Uterus (tissue), 4 donors: ENCODE results near the gene RNF26. TPM values are rescaled to one million over a fixed set of nuclear protein-coding genes. Genes with fewer than 3 reads are reported as not detected.

Experiments used
- DNase-seq, 2 donors: peaks; one replicate each; pipeline ENCODE4 v3.0.0-alpha.2; 2019 to 2020
- H3K27ac ChIP-seq, 2 donors: fragments of 200-600 bp; sonication (generic); 1 replicate in 1 of 2; 2 replicates in 1 of 2; pipeline ENCODE4 v1.5.1; 2016 to 2018
- H3K27me3 ChIP-seq, 2 donors: fragments of 200-600 bp; sonication (generic); one replicate each; pipeline ENCODE4 v1.5.1; 2018 to 2019; ENCODE audit warnings: control low read depth in 1 of 2
- H3K36me3 ChIP-seq, 2 donors: fragments of 200-600 bp; sonication (generic); one replicate each; pipeline ENCODE4 v1.5.1; 2019; ENCODE audit warnings: control low read depth in 1 of 2
- H3K4me1 ChIP-seq, 2 donors: fragments of 200-600 bp; sonication (generic); one replicate each; pipeline ENCODE4 v1.5.1; 2018 to 2019; ENCODE audit warnings: control low read depth in 1 of 2
- H3K4me3 ChIP-seq, 2 donors: fragments of 200-600 bp; sonication (generic); 1 replicate in 1 of 2; 2 replicates in 1 of 2; pipeline ENCODE4 v1.5.1; 2018 to 2019; ENCODE audit warnings: mild to moderate bottlenecking in 1 of 2
- H3K9me3 ChIP-seq, 2 donors: fragments of 200-600 bp; sonication (generic); one replicate each; pipeline ENCODE4 v1.5.1; 2019; ENCODE audit warnings: control low read depth in 1 of 2
- CTCF ChIP-seq, 4 experiments: fragments of 200-600 bp in 2 of 4; fragments of 450-650 bp in 2 of 4; sonication (generic) in 2 of 4; IDR thresholded peaks; one replicate each; pipeline ENCODE4 v1.5.1; 2016 to 2019; ENCODE audit warnings: antibody characterized with exemption in 4 of 4, mild to moderate bottlenecking in 2 of 4, moderate library complexity in 1 of 4
- POLR2A ChIP-seq, 2 donors: fragments of 450-650 bp; IDR thresholded peaks; one replicate each; pipeline ENCODE4 v1.6.1; 2016; ENCODE audit warnings: antibody characterized with exemption in 2 of 2, mild to moderate bottlenecking in 1 of 2, moderate library complexity in 1 of 2
- intact Hi-C: fragments of 100-400 bp; cut with DNase I; formaldehyde crosslinking; loops from one replicate; pipeline ENCODE4 v1.15.1; 2023; ENCODE audit warnings: low total_unique reads
- total RNA-seq, 4 donors: library from RNA; depleted of rRNA in 3 of 4; stranded (reverse); fragments of >200 nt in 3 of 4; gene quantifications; one replicate each; pipeline versions ENCODE4 v1.1.0 to v1.2.4, GENCODE V29; 2014 to 2023
- donor health status: DM: yes; HTN: yes; CAD: no.

RNF26 gene
- total RNA-seq, 4 donors from 2014 or later: 3.3 to 23.1 (median 6.8) TPM

GRCh38 chr11:119361056-119361787 lies 26.9 kb downstream of the RNF26 start:
- no peaks in the 10 kb centered on the region for H3K27me3 ChIP-seq
- H3K27ac ChIP-seq: peak overlapping the region; percentile 87 to 94
- no peak overlapping the region for H3K4me3 ChIP-seq
- DNase-seq: peak; percentile 75 to 81
- no peaks in the 10 kb centered on the region for H3K36me3 ChIP-seq
- H3K9me3 ChIP-seq: no peaks in the 10 kb centered on the region
- intact Hi-C loops: no loop called here
- TF ChIP-seq CTCF (IDR thresholded peaks at IDR 0.05): no peak
- H3K4me1 ChIP-seq: peaks cover 0 to 6% of the 10 kb centered on the region in 2 donors

DNA sequence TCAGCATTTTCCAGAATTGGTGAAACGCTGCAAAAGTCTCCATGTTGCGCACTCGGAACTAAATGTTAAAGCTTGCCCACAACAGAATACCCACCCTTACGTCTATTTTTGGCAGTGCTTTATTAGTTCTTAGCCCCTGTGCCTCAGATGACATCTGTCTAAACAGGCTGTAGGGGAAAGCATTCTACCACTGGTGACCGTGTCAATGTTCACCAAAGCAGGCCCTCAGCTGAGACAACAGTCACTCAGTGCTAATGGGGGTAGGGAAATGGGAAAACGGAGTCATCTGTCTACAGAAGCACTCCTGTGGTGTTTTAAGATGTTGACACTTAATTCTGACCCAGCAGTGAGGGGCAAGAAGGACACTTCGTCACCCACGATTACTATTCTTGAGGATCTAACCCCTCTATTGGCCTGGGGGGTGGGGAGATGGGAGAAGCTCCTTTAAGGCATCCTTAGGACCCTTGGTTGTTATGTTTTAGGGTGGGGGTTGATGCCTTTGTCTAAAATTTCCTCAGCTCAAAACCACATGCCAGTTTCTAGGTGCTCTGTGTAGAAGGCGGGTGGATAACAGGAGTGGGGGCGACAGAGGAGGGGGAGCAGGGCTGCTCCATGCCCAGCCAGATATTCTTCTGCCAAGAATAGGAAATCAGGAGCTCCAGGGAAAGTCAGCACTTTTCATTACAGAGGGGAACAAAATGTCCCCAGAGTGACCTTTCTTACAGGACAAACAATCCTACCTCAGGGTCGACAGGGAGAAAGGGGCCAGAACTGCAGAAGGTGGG lies 27.8 kb downstream of the RNF26 start:
- Histone ChIP-seq H3K27ac (peak overlapping the region; percentile 87 to 94), H3K27me3 (no peaks in the 10 kb centered on the region), H3K36me3 (no peaks in the 10 kb centered on the region), H3K4me3 (no peak overlapping the region), H3K4me1 (peaks cover 0 to 9% of the 10 kb centered on the region in 2 donors), H3K9me3 (no peaks in the 10 kb centered on the region)
- DNase-seq: no peak
- intact Hi-C loops: no loop called here
- TF ChIP-seq CTCF (IDR thresholded peaks at IDR 0.05) (no peak), POLR2A (IDR thresholded peaks at IDR 0.05) (no peak)

- TF ChIP-seq CTCF (IDR thresholded peaks at IDR 0.05): no peak
- no peak for TF ChIP-seq POLR2A (IDR thresholded peaks at IDR 0.05)
- H3K27ac ChIP-seq: peak overlapping the region; percentile 87 to 94
- intact Hi-C loops: no loop called here
These were observed 28.4 kb downstream of the RNF26 start for GRCh38 chr11:119362741-119363080.

GRCh38 chr11:119363081-119363850 lies 28.9 kb downstream of the RNF26 start:
- Histone ChIP-seq H3K27me3 (no peaks in the 10 kb centered on the region), H3K4me3 (peak overlapping the region; percentile 24 to 46), H3K4me1 (peaks cover 0 to 14% of the 10 kb centered on the region in 2 donors), H3K27ac (peak overlapping the region; percentile 87 to 94), H3K9me3 (no peaks in the 10 kb centered on the region), H3K36me3 (no peaks in the 10 kb centered on the region)
- intact Hi-C loops: no loop called here
- TF ChIP-seq POLR2A (IDR thresholded peaks at IDR 0.05): no peak
- peak in 1 of 2 donors; percentile 32 for DNase-seq

More at GRCh38 chr11:119362741-119363080, 28.4 kb downstream of the RNF26 start:
- no peaks in the 10 kb centered on the region for H3K36me3 ChIP-seq
- no peaks in the 10 kb centered on the region for H3K27me3 ChIP-seq
- no peaks in the 10 kb centered on the region for H3K9me3 ChIP-seq
- DNase-seq: no peak
- peaks cover 0 to 9% of the 10 kb centered on the region in 2 donors for H3K4me1 ChIP-seq
- peak overlapping the region in 1 of 2 donors; percentile 46 for H3K4me3 ChIP-seq

GRCh38 chr11:119363851-119364590 lies 29.7 kb downstream of the RNF26 start:
- peak; percentile 53 to 73 for DNase-seq
- TF ChIP-seq CTCF (IDR thresholded peaks at IDR 0.05) (no peak), POLR2A (IDR thresholded peaks at IDR 0.05) (peak; percentile 74 to 78)
- peaks cover 5 to 22% of the 10 kb centered on the region in 2 donors for H3K4me1 ChIP-seq
- H3K4me3 ChIP-seq: peak overlapping the region; percentile 24 to 46
- no peaks in the 10 kb centered on the region for H3K36me3 ChIP-seq
- intact Hi-C loops: no loop called here
- H3K9me3 ChIP-seq: no peaks in the 10 kb centered on the region
- H3K27me3 ChIP-seq: no peaks in the 10 kb centered on the region
- peak overlapping the region; percentile 87 to 94 for H3K27ac ChIP-seq
